Measurements from ENCODE around the gene SYMPK. TPM values are rescaled to one million over a fixed set of nuclear protein-coding genes. Genes with fewer than 3 reads are reported as not detected.

The SYMPK gene
- total RNA-seq, 1 experiment from 2014 or later, result 85.5 TPM

DNA sequence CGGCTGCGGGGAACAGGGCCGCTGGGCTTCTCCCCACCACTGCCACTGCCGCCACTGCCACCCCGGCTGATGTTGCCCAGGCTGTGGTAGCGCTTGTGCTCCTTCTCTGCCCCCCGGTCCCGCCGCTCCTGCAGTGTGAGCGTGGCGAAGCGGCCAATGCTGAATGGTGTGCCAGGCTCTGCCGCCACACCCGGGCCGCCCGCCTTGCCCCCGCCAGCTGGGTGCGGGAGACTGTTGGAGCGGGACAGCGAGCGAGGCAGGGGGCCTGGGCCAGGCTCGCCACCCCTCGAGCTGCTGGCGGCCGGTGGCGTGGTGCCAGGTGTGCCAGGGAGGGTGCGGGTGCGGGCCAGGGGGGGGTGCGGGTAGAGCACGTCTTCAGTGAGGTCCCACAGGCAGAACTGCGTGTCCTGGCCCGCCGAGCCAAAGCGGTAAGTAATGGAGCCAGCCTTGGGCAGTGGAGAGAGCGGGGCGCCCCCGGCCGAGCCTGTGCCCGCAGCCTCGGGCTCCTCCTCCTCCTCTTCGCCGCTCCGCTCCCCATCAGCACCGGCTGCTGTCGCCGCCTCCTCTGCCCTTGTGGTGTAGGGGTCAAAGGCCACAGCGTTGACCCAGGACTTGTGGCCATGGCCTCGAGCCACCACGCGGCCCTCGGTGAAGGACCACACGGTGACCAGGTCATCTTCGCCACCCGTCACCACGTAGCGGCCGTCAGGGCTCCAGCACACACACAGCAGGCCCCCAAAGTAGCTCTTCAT lies 77.0 kb downstream of the SYMPK start:
- intact Hi-C loops (cut with micrococcal nuclease; ENCODE audit: unreplicated experiment), result no loop called here
- TF ChIP-seq EZH2 (IDR thresholded peaks at IDR 0.05; ENCODE audit: borderline replicate concordance, low read depth, low read length, poor library complexity, severe bottlenecking), result no peak
- TF ChIP-seq, protein P1, sequence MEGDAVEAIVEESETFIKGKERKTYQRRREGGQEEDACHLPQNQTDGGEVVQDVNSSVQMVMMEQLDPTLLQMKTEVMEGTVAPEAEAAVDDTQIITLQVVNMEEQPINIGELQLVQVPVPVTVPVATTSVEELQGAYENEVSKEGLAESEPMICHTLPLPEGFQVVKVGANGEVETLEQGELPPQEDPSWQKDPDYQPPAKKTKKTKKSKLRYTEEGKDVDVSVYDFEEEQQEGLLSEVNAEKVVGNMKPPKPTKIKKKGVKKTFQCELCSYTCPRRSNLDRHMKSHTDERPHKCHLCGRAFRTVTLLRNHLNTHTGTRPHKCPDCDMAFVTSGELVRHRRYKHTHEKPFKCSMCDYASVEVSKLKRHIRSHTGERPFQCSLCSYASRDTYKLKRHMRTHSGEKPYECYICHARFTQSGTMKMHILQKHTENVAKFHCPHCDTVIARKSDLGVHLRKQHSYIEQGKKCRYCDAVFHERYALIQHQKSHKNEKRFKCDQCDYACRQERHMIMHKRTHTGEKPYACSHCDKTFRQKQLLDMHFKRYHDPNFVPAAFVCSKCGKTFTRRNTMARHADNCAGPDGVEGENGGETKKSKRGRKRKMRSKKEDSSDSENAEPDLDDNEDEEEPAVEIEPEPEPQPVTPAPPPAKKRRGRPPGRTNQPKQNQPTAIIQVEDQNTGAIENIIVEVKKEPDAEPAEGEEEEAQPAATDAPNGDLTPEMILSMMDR (conservative IDR thresholded peaks at IDR 0.05; ENCODE audit: low read depth, low read length), result no peak
- Histone ChIP-seq H3K4me1 (ENCODE audit: insufficient read depth, low read length, poor library complexity, severe bottlenecking) (no peaks in the 10 kb centered on the region), H3K27ac (ENCODE audit: low read depth, low read length, poor library complexity, severe bottlenecking) (no peak overlapping the region), H3K27me3 (replicated peaks; ENCODE audit: insufficient read depth, low read depth, low read length, poor library complexity) (no peaks in the 10 kb centered on the region), H3K36me3 (ENCODE audit: insufficient read depth, low read length, poor library complexity, severe bottlenecking) (peaks cover 47% of the 10 kb centered on the region), H3K4me3 (ENCODE audit: low read depth, low read length, poor library complexity, severe bottlenecking) (no peak overlapping the region), H3K9me3 (ENCODE audit: low read depth, low read length, poor library complexity, severe bottlenecking) (no peaks in the 10 kb centered on the region)
- BruUV-seq (replicated peaks), result no TSS peak
- no peak for DNase-seq (ENCODE audit: low spot score)
- ChIA-PET CTCF (no interaction called here), POLR2A (ENCODE audit: low non-redundant PET) (no interaction called here)

DNA sequence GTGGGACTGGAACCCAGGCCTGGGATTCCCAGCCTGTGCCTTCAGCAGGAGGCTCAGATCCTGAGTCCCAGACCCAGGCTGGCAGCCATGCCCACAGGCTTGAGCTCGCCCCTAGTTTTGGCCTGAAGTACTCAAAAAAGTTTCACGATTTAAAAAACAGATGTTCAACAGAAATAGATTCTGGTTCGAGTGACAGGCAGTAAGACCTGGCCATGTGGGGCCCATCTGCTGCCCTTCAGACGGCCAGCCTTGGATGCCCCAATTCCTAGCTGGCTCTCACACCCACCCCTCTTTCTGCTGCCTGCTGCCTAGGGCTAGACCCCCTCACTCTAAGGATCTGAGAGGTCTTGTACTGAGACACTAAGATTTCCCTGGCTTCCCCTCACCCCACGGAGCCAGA lies 77.8 kb downstream of the SYMPK start:
- TF ChIP-seq, protein P1 (conservative IDR thresholded peaks at IDR 0.05; ENCODE audit: low read depth, low read length), result no peak
- no peak for TF ChIP-seq EZH2 (IDR thresholded peaks at IDR 0.05; ENCODE audit: borderline replicate concordance, low read depth, low read length, poor library complexity, severe bottlenecking)
- peaks cover 41% of the 10 kb centered on the region for H3K36me3 ChIP-seq (ENCODE audit: insufficient read depth, low read length, poor library complexity, severe bottlenecking)
- intact Hi-C loops (cut with micrococcal nuclease; ENCODE audit: unreplicated experiment), result no loop called here
- ChIA-PET POLR2A (ENCODE audit: low non-redundant PET) (no interaction called here), CTCF (no interaction called here)
- H3K4me3 ChIP-seq (ENCODE audit: low read depth, low read length, poor library complexity, severe bottlenecking), result no peak overlapping the region
- BruUV-seq (replicated peaks), result no TSS peak
- no peak overlapping the region for H3K27ac ChIP-seq (ENCODE audit: low read depth, low read length, poor library complexity, severe bottlenecking)
- DNase-seq (ENCODE audit: low spot score), result no peak
- no peaks in the 10 kb centered on the region for H3K27me3 ChIP-seq (replicated peaks; ENCODE audit: insufficient read depth, low read depth, low read length, poor library complexity)
- H3K9me3 ChIP-seq (ENCODE audit: low read depth, low read length, poor library complexity, severe bottlenecking), result no peaks in the 10 kb centered on the region
- H3K4me1 ChIP-seq (ENCODE audit: insufficient read depth, low read length, poor library complexity, severe bottlenecking), result no peaks in the 10 kb centered on the region

DNA sequence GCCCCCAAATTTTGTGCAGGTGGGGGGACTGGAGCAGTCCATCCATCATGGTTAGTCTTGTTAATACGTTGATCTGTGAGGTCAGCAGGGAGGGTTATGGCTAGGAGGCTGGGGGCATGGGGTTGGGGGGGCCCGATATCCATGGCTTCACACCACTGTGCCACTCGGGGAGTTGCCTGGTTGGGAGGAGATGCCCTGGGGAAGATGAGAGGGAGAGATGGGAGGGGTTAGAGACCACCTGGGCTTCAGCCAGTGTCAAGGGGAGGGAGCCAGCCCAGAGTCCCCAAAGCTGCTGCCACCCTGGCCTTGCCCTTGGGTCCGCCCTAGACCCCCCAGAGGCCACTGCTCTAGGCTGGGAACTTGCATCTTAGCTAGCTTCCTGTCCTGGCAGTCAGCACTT lies 78.9 kb downstream of the SYMPK start:
- H3K9me3 ChIP-seq (ENCODE audit: low read depth, low read length, poor library complexity, severe bottlenecking), result no peaks in the 10 kb centered on the region
- TF ChIP-seq, protein P1 (conservative IDR thresholded peaks at IDR 0.05; ENCODE audit: low read depth, low read length), result no peak
- TF ChIP-seq EZH2 (IDR thresholded peaks at IDR 0.05; ENCODE audit: borderline replicate concordance, low read depth, low read length, poor library complexity, severe bottlenecking), result no peak
- no peaks in the 10 kb centered on the region for H3K4me1 ChIP-seq (ENCODE audit: insufficient read depth, low read length, poor library complexity, severe bottlenecking)
- no peak for DNase-seq (ENCODE audit: low spot score)
- CTCF ChIA-PET, result no interaction called here
- no peak overlapping the region for H3K4me3 ChIP-seq (ENCODE audit: low read depth, low read length, poor library complexity, severe bottlenecking)
- BruUV-seq (replicated peaks), result no TSS peak
- POLR2A ChIA-PET (ENCODE audit: low non-redundant PET), result no interaction called here
- H3K27ac ChIP-seq (ENCODE audit: low read depth, low read length, poor library complexity, severe bottlenecking), result no peak overlapping the region
- intact Hi-C loops (cut with micrococcal nuclease; ENCODE audit: unreplicated experiment), result no loop called here
- H3K36me3 ChIP-seq (ENCODE audit: insufficient read depth, low read length, poor library complexity, severe bottlenecking), result peaks cover 34% of the 10 kb centered on the region
- no peaks in the 10 kb centered on the region for H3K27me3 ChIP-seq (replicated peaks; ENCODE audit: insufficient read depth, low read depth, low read length, poor library complexity)

Data from A673 (cell line).